Stimulated activated naive CD8-positive, alpha-beta T cell treated with anti-CD3 and anti-CD28 coated beads, Interleukin-15, Interleukin-2, amounts not matched to agents 100 ng/mL and 50 ng/mL, for 24 hours (primary cell): Measurements from ENCODE around the gene PRKX.
"Not testable (repeated sequence)": the region's sequence is repeated elsewhere in the genome, so short reads cannot be mapped to it uniquely, and the experiment has no call there.

ENCODE experiments used
- H3K27ac Mint-ChIP-seq: one replicate; pipeline ENCODE4 v1.8.0; 2021; ENCODE audit warnings: mild to moderate bottlenecking, mixed read lengths
- H3K27me3 Mint-ChIP-seq: one replicate; pipeline ENCODE4 v1.8.0; 2021; ENCODE audit warnings: mixed read lengths
- H3K36me3 Mint-ChIP-seq: one replicate; pipeline ENCODE4 v1.8.0; 2021; ENCODE audit warnings: low read depth, mixed read lengths
- H3K4me1 Mint-ChIP-seq: one replicate; pipeline ENCODE4 v1.8.0; 2021; ENCODE audit warnings: low read depth, mixed read lengths
- H3K4me3 Mint-ChIP-seq: one replicate; pipeline ENCODE4 v1.8.0; 2021; ENCODE audit warnings: mild to moderate bottlenecking, mixed read lengths
- H3K9me3 Mint-ChIP-seq: one replicate; pipeline ENCODE4 v1.8.0; 2021; ENCODE audit warnings: mixed read lengths

The PRKX gene

GRCh38 chrX:3695536-3695935, 17.9 kb downstream of the PRKX start:
- Mint-ChIP-seq H3K4me1 (peaks cover 53% of the 10 kb centered on the region), H3K9me3 (no peaks in the 10 kb centered on the region), H3K27me3 (no peaks in the 10 kb centered on the region), H3K27ac (no peak overlapping the region), H3K36me3 (peaks cover 10% of the 10 kb centered on the region), H3K4me3 (no peak overlapping the region)

- H3K9me3 Mint-ChIP-seq = no peaks in the 10 kb centered on the region
- no peak overlapping the region for H3K27ac Mint-ChIP-seq
- H3K4me3 Mint-ChIP-seq = no peak overlapping the region
- H3K36me3 Mint-ChIP-seq = peaks cover 13% of the 10 kb centered on the region
- peaks cover 23% of the 10 kb centered on the region for H3K4me1 Mint-ChIP-seq
- no peaks in the 10 kb centered on the region for H3K27me3 Mint-ChIP-seq
These were observed 23.3 kb downstream of the PRKX start for GRCh38 chrX:3690140-3690539.

GRCh38 chrX:3683236-3683635, 30.2 kb downstream of the PRKX start:
- not testable (repeated sequence) for H3K4me3 Mint-ChIP-seq, H3K27me3 Mint-ChIP-seq, H3K36me3 Mint-ChIP-seq, H3K9me3 Mint-ChIP-seq, H3K27ac Mint-ChIP-seq
- peaks cover 26% of the 10 kb centered on the region for H3K4me1 Mint-ChIP-seq

GRCh38 chrX:3680459-3680858, 33.0 kb downstream of the PRKX start:
- peaks cover 14% of the 10 kb centered on the region for H3K36me3 Mint-ChIP-seq
- H3K27me3 Mint-ChIP-seq = no peaks in the 10 kb centered on the region
- H3K4me3 Mint-ChIP-seq = no peak overlapping the region
- H3K9me3 Mint-ChIP-seq = no peaks in the 10 kb centered on the region
- peaks cover 23% of the 10 kb centered on the region for H3K4me1 Mint-ChIP-seq
- H3K27ac Mint-ChIP-seq = no peak overlapping the region

- peaks cover 23% of the 10 kb centered on the region for H3K4me1 Mint-ChIP-seq
- H3K27me3 Mint-ChIP-seq = no peaks in the 10 kb centered on the region
- H3K36me3 Mint-ChIP-seq = peaks cover 14% of the 10 kb centered on the region
- no peak overlapping the region for H3K4me3 Mint-ChIP-seq
- no peaks in the 10 kb centered on the region for H3K9me3 Mint-ChIP-seq
- H3K27ac Mint-ChIP-seq = no peak overlapping the region
These were observed 33.8 kb downstream of the PRKX start for GRCh38 chrX:3679669-3680068.

GRCh38 chrX:3678328-3678727, 35.1 kb downstream of the PRKX start:
- H3K4me1 Mint-ChIP-seq = peaks cover 23% of the 10 kb centered on the region
- H3K9me3 Mint-ChIP-seq = no peaks in the 10 kb centered on the region
- H3K36me3 Mint-ChIP-seq = peaks cover 16% of the 10 kb centered on the region
- no peak overlapping the region for H3K4me3 Mint-ChIP-seq
- no peak overlapping the region for H3K27ac Mint-ChIP-seq
- H3K27me3 Mint-ChIP-seq = no peaks in the 10 kb centered on the region

GRCh38 chrX:3674881-3675280, 38.6 kb downstream of the PRKX start:
- Mint-ChIP-seq H3K36me3 (peaks cover 27% of the 10 kb centered on the region), H3K4me1 (peaks cover 18% of the 10 kb centered on the region), H3K9me3 (no peaks in the 10 kb centered on the region), H3K27ac (no peak overlapping the region), H3K27me3 (no peaks in the 10 kb centered on the region), H3K4me3 (no peak overlapping the region)

GRCh38 chrX:3669841-3670475, 43.5 kb downstream of the PRKX start:
- peak overlapping the region; percentile 2 for H3K27ac Mint-ChIP-seq
- H3K36me3 Mint-ChIP-seq = peaks cover 26% of the 10 kb centered on the region
- no peaks in the 10 kb centered on the region for H3K9me3 Mint-ChIP-seq
- no peak overlapping the region for H3K4me3 Mint-ChIP-seq
- no peaks in the 10 kb centered on the region for H3K4me1 Mint-ChIP-seq
- H3K27me3 Mint-ChIP-seq = no peaks in the 10 kb centered on the region

DNA sequence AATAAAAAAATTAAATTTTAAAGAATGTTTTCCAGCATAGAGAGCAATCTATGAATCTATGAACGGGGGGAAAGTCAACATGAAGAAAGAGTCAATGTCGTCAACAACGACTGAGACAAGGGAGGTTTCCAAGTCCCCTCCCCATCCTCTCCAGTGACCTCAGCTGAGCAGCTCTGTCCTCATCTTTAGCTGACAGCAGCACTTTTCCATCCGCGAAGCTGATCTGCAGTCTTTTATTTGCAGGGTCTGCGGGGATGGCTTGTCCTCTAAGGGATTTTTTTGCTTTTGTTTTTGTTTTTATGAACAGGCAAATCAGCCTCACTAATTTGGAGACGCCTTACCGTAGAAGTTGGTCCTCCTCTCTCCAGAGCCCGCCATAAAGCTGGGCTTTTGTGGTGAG, 46.5 kb downstream of the PRKX start:
- H3K9me3 Mint-ChIP-seq = no peaks in the 10 kb centered on the region
- H3K36me3 Mint-ChIP-seq = peaks cover 19% of the 10 kb centered on the region
- no peak overlapping the region for H3K27ac Mint-ChIP-seq
- no peak overlapping the region for H3K4me3 Mint-ChIP-seq
- H3K4me1 Mint-ChIP-seq = peaks cover 2% of the 10 kb centered on the region
- no peaks in the 10 kb centered on the region for H3K27me3 Mint-ChIP-seq

DNA sequence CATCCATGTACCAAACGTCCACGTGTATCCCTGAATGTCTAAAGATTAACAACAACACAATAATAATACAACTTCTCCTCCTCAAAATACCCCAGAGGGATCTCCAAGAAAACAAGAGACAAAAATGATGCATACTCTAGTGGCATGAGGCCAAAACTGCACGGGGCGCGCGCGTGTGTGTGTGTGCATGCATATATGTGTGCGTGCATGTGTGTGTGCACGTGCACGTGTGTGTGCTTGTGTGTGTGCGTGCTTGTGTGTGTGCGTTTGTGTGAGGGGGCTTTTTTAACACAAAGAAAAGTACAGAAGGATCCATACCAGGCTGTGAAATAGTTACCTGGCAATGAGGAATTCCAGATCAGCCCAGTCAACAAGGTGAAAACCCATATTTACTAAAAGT, 48.5 kb downstream of the PRKX start:
- H3K4me3 Mint-ChIP-seq = no peak overlapping the region
- H3K4me1 Mint-ChIP-seq = peaks cover 4% of the 10 kb centered on the region
- H3K36me3 Mint-ChIP-seq = peaks cover 17% of the 10 kb centered on the region
- H3K27me3 Mint-ChIP-seq = no peaks in the 10 kb centered on the region
- H3K9me3 Mint-ChIP-seq = no peaks in the 10 kb centered on the region
- no peak overlapping the region for H3K27ac Mint-ChIP-seq

DNA sequence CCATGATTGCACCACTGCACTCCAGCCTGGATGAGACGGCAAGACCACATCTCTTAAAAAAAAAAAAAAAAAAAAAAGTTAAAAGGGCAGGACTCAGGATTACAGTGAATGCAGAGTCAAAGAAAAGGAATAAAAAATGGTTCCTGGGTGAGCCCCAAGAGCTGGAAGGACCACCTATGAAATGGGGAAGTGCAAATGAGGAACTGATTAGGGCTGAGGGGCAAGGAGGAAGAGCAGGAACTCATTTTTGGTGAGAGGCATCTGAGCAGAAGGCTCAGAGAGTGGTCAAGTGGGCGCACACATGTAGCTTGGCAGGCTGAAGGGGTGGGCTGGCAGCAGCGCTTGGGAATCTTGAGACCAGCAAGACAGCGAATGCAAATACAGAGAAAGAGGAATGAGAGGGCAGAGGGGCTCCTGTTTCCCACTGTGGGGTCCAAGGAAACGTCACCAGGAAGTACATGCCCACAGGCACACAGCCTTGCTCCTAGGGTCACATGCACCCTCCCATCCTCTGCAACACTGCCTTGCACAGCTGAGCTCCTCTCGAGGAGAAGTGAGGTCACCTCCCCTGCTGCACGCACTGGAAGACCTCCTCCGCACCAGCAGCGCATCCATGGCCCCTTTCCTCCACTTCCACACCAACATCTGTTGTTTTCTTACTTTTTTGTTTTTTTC, 49.7 kb downstream of the PRKX start:
- not testable (repeated sequence) for H3K4me3 Mint-ChIP-seq, H3K27me3 Mint-ChIP-seq, H3K4me1 Mint-ChIP-seq, H3K36me3 Mint-ChIP-seq, H3K9me3 Mint-ChIP-seq
- peak overlapping the region; percentile 58 for H3K27ac Mint-ChIP-seq

- Mint-ChIP-seq H3K27ac (no peak overlapping the region), H3K36me3 (peaks cover 4% of the 10 kb centered on the region), H3K4me1 (peaks cover 4% of the 10 kb centered on the region), H3K4me3 (no peak overlapping the region), H3K9me3 (no peaks in the 10 kb centered on the region), H3K27me3 (no peaks in the 10 kb centered on the region)
These were observed 53.7 kb downstream of the PRKX start for GRCh38 chrX:3659761-3660160.

DNA sequence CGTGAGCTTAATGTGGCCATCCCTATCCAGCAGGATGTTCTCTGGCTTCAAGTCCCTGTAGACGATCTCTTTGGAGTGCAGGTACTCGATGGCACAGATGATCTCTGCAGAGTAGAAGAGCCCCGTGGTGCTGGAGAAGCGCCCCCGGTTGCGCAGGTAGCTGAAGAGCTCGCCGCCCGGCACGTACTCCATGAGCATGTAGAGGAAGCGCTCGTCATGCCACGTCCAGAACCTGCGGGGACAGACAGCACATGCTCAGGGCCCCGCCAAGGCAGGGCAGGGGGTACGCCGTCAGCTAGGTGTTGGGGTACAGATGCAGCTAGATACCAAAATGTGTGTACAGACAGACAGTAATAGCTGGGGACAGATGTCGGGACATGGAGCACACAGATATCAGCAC, 58.3 kb downstream of the PRKX start:
- no peak overlapping the region for H3K27ac Mint-ChIP-seq
- no peak overlapping the region for H3K4me3 Mint-ChIP-seq
- H3K27me3 Mint-ChIP-seq = no peaks in the 10 kb centered on the region

GRCh38 chrX:3653111-3653510, 60.3 kb downstream of the PRKX start:
- no peaks in the 10 kb centered on the region for H3K9me3 Mint-ChIP-seq
- H3K36me3 Mint-ChIP-seq = peaks cover 7% of the 10 kb centered on the region
- no peak overlapping the region for H3K4me3 Mint-ChIP-seq
- H3K27me3 Mint-ChIP-seq = no peaks in the 10 kb centered on the region
- H3K27ac Mint-ChIP-seq = no peak overlapping the region
- no peaks in the 10 kb centered on the region for H3K4me1 Mint-ChIP-seq

More for the DNA sequence above, 58.3 kb downstream of the PRKX start:
- Mint-ChIP-seq H3K36me3 (no peaks in the 10 kb centered on the region), H3K4me1 (no peaks in the 10 kb centered on the region), H3K9me3 (no peaks in the 10 kb centered on the region)

GRCh38 chrX:3651277-3651676, 62.2 kb downstream of the PRKX start:
- no peak overlapping the region for H3K27ac Mint-ChIP-seq
- no peaks in the 10 kb centered on the region for H3K27me3 Mint-ChIP-seq
- H3K4me1 Mint-ChIP-seq = no peaks in the 10 kb centered on the region
- no peak overlapping the region for H3K4me3 Mint-ChIP-seq
- H3K36me3 Mint-ChIP-seq = peaks cover 10% of the 10 kb centered on the region
- no peaks in the 10 kb centered on the region for H3K9me3 Mint-ChIP-seq

DNA sequence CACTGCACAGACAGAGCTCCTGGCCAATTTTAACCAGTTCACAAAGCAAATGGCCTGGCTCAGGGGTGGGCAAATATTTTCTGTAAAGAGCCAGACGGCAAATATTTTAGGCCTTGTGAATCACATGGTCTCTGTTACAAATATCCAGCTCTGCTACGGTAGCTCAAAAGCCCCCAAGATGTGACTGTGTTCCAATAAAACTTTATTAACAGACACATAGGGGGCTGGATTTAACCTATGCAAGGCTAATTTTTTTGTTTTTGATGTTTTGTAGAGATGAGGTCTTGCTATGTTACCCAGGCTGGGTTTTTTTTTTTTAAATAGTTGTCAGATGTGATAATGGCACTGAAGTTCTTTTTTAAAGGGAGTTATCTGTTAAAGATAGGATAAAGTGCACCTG, 65.4 kb downstream of the PRKX start:
- Mint-ChIP-seq H3K27ac (no peak overlapping the region), H3K9me3 (no peaks in the 10 kb centered on the region), H3K4me3 (no peak overlapping the region), H3K4me1 (no peaks in the 10 kb centered on the region), H3K36me3 (peaks cover 32% of the 10 kb centered on the region), H3K27me3 (no peaks in the 10 kb centered on the region)
